ENCODE measurements around the gene MDK.
A peak's percentile ranks its signal among the peaks of the same experiment; 100 is the strongest.

- TF ChIP-seq CTCF (IDR thresholded peaks at IDR 0.05) (peak; percentile 71), EZH2 (IDR thresholded peaks at IDR 0.05) (no peak), EZH2phosphoT487 (IDR thresholded peaks at IDR 0.05) (no peak)
These were observed 1.4 kb downstream of the MDK start for GRCh38 chr11:46382646-46383403.
